Loucy (cell line): Measurements from ENCODE around the gene ICOSLG.

Source experiments
- H2AFZ ChIP-seq: fragments of 200-600 bp; sonication (generic); 2 replicates; pipeline ENCODE4 v1.6.0; 2016; ENCODE audit warnings: antibody characterized with exemption, mild to moderate bottlenecking, low read length, moderate library complexity
- H3F3A ChIP-seq: fragments of 200-600 bp; 2 replicates; pipeline ENCODE4 v1.6.0; 2016; ENCODE audit warnings: antibody characterized with exemption, low read depth, mild to moderate bottlenecking
- H3K27me3 ChIP-seq: fragments of 200-600 bp; sonication (generic); 2 replicates; pipeline ENCODE4 v1.6.1; 2014; ENCODE audit warnings: low read length, mild to moderate bottlenecking; ENCODE audit not compliant: insufficient read depth, poor library complexity, severe bottlenecking
- H3K36me3 ChIP-seq: fragments of 200-600 bp; sonication (generic); 2 replicates; pipeline ENCODE4 v1.6.1; 2016; ENCODE audit warnings: low read length; ENCODE audit not compliant: insufficient read depth
- H3K4me1 ChIP-seq: fragments of 200-600 bp; sonication (generic); 2 replicates; pipeline ENCODE4 v1.5.1; 2014; ENCODE audit warnings: low read length, mild to moderate bottlenecking; ENCODE audit not compliant: insufficient read depth, poor library complexity, severe bottlenecking
- H3K4me2 ChIP-seq: fragments of 200-600 bp; sonication (generic); 2 replicates; pipeline ENCODE4 v1.6.0; 2014; ENCODE audit warnings: antibody characterized with exemption, low read length, low read depth, mild to moderate bottlenecking; ENCODE audit not compliant: poor library complexity, severe bottlenecking
- H3K4me3 ChIP-seq: fragments of 200-600 bp; sonication (generic); 2 replicates; pipeline ENCODE4 v1.5.1; 2014; ENCODE audit warnings: low read length, mild to moderate bottlenecking, mixed read lengths; ENCODE audit not compliant: poor library complexity, severe bottlenecking
- H3K79me2 ChIP-seq: fragments of 200-600 bp; sonication (generic); 2 replicates; pipeline ENCODE4 v1.6.1; 2014; ENCODE audit warnings: low read length; ENCODE audit not compliant: insufficient read depth
- H3K9ac ChIP-seq: fragments of 200-600 bp; sonication (generic); 2 replicates; pipeline ENCODE4 v1.6.0; 2014; ENCODE audit warnings: mild to moderate bottlenecking, low read depth, low read length, moderate library complexity; ENCODE audit not compliant: poor library complexity, severe bottlenecking
- H3K9me2 ChIP-seq: fragments of 200-600 bp; sonication (generic); replicated peaks from 2 replicates; pipeline ENCODE4 v1.6.1; 2016; ENCODE audit warnings: low read depth, low read length, mixed read lengths
- H3K9me3 ChIP-seq: fragments of 200-600 bp; sonication (generic); 2 replicates; pipeline ENCODE4 v1.6.1; 2014; ENCODE audit warnings: mild to moderate bottlenecking, antibody characterized with exemption, low read length, low read depth; ENCODE audit not compliant: insufficient read depth
- H4K20me1 ChIP-seq: fragments of 200-600 bp; sonication (generic); 2 replicates; pipeline ENCODE4 v1.6.0; 2014; ENCODE audit warnings: antibody characterized with exemption, low read length, mild to moderate bottlenecking; ENCODE audit not compliant: insufficient read depth, poor library complexity, severe bottlenecking
- EZH2phosphoT487 ChIP-seq: fragments of 200-600 bp; IDR thresholded peaks from 2 replicates; pipeline ENCODE4 v1.6.1; 2018; ENCODE audit warnings: antibody characterized with exemption, mild to moderate bottlenecking, moderate library complexity, borderline replicate concordance
- TF ChIP-seq, protein P1 (sequence below): fragments of 200-600 bp; sonication (generic); conservative IDR thresholded peaks from 2 replicates; pipeline ENCODE4 v1.5.1; 2014; ENCODE audit warnings: mild to moderate bottlenecking, antibody characterized with exemption, low read length

The ICOSLG gene

DNA sequence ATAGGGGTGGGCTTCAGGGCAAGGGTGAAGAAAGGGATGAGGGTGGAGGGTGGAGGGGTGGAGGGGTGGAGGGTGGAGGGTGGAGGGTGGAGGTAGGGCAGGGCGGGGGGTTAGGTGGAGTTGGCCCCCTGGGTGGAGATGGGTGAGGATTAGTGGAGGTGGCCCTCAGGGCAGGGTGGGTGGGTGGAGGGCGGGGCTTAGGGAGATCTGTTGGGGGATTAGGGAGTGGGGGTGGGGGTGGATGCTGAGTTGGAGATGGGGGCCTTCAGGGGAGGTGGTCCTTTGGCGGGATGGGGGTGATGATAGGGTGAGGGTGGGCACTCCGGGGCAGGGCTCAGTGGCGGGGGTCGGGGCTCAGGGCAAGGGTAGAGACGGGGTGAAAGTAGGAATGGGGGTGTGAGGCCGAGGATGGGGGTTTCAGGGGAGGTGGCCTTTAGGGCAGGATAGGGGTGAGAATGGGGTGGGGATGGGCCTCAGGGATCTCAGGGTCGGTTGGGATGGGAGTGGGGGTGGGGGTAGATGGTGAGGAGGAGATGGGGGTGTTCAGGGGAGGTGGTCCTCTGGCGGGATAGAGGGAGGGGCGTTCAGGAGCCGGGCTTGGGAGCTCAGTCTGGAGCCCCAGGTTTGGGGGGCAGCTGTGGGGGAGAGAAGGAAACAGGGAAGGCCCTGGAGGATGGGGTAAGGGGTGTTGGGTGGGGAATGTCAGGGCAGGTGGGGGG is 21.8 kb upstream of the ICOSLG start:
- Histone ChIP-seq H3F3A (no peaks in the 10 kb centered on the region), H3K4me2 (no peak overlapping the region), H3K9me2 (no peaks in the 10 kb centered on the region), H2AFZ (no peak overlapping the region), H3K9me3 (no peaks in the 10 kb centered on the region), H3K9ac (no peak overlapping the region), H4K20me1 (no peaks in the 10 kb centered on the region), H3K4me3 (no peak overlapping the region), H3K27me3 (no peaks in the 10 kb centered on the region), H3K79me2 (no peaks in the 10 kb centered on the region), H3K4me1 (no peaks in the 10 kb centered on the region), H3K36me3 (no peaks in the 10 kb centered on the region)
- TF ChIP-seq EZH2phosphoT487, result no peak
- TF ChIP-seq, protein P1, sequence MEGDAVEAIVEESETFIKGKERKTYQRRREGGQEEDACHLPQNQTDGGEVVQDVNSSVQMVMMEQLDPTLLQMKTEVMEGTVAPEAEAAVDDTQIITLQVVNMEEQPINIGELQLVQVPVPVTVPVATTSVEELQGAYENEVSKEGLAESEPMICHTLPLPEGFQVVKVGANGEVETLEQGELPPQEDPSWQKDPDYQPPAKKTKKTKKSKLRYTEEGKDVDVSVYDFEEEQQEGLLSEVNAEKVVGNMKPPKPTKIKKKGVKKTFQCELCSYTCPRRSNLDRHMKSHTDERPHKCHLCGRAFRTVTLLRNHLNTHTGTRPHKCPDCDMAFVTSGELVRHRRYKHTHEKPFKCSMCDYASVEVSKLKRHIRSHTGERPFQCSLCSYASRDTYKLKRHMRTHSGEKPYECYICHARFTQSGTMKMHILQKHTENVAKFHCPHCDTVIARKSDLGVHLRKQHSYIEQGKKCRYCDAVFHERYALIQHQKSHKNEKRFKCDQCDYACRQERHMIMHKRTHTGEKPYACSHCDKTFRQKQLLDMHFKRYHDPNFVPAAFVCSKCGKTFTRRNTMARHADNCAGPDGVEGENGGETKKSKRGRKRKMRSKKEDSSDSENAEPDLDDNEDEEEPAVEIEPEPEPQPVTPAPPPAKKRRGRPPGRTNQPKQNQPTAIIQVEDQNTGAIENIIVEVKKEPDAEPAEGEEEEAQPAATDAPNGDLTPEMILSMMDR, result no peak

DNA sequence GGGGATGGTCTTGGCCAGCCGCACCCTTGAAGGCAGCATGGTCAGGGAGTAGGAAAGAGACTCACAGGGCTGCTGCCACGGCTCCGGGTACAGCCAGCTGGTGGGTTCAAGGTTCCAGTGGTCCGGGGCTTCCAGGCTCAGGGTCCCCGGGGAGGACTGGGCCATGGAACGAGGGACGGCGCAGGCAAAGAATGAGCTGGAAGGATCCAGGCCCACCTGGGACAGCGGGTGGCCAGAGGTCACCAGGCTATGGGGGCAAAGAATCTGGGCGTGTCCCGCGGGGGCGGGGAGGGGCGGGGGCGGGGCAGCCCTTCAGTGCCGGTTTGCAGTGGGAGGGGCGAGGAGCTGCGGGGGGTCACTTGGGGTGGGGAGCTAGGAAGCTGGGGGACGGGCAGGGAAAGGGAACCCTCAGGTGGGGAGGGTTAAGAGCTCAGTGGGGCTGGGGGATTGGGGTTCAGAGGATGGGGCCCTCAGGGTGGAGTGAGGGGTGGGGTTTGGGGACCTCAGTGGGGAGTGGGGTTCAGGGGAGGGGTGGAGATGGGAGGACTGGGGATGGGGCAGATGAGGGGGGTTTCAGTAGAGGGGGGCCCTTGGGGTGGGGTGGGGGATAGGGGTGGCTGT is 21.0 kb upstream of the ICOSLG start, which contains the start of gene DNMT3L:
TSS of gene DNMT3L (minus strand) at position 223 of the 621 bp plus-strand sequence. CDS start 638 bp downstream, outside the sequence.
- Histone ChIP-seq H3K9me3 (no peaks in the 10 kb centered on the region), H4K20me1 (no peaks in the 10 kb centered on the region), H3F3A (no peaks in the 10 kb centered on the region), H3K4me2 (no peak within 1 kb of the TSS), H3K36me3 (no peaks in the 10 kb centered on the region), H3K9ac (no peak within 1 kb of the TSS), H3K4me3 (no peak within 1 kb of the TSS), H2AFZ (no peak within 1 kb of the TSS), H3K9me2 (no peaks in the 10 kb centered on the region), H3K27me3 (no peaks in the 10 kb centered on the region), H3K4me1 (no peaks in the 10 kb centered on the region), H3K79me2 (no peaks in the 10 kb centered on the region)
- TF ChIP-seq EZH2phosphoT487, result no peak
- TF ChIP-seq, protein P1, result no peak

DNA sequence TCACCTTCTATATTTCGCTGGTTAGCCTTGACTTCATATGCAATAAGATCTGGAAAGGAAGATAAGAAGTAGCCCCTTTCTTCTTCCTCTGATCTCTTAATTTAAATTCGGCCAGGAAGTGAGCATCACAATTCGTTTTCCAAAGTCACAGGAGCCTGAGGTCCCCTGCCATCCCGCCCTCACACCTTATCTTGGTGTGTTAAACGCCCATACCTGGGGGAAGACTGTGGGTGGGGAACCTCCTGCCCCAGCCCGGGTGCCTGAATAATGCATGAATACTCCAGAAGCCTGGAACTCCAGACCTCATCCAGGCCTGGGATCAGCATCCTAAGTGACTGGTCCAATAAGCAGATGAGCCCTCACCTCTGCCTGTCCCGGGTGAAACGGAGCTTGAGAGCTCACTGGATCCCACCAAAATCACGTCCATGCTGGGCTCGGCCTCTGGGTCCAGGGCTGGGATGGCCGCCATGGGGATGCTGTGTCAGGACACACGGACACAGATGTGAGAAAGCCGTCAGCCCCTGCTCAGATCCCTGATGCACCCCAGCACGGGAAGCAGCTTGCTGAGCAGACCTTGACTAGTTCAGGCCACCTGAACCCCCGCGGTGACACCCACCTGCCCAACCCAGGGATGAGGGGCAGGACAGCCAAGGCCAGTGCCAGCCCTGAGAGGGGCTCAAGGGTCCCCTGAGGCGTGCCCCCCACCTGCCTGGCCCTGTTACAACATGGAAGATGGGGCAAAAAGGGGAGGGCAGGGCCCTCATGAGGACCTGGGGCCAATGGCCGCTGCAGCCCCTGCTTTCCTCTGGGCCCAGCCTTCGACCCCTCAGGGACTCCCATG is 20.3 kb upstream of the ICOSLG start:
- H3K4me3 ChIP-seq, result no peak overlapping the region
- H3K4me1 ChIP-seq, result no peaks in the 10 kb centered on the region
- H2AFZ ChIP-seq, result no peak overlapping the region
- H4K20me1 ChIP-seq, result no peaks in the 10 kb centered on the region
- no peaks in the 10 kb centered on the region for H3K9me3 ChIP-seq
- no peaks in the 10 kb centered on the region for H3F3A ChIP-seq
- no peak overlapping the region for H3K4me2 ChIP-seq
- TF ChIP-seq, protein P1, result no peak
- TF ChIP-seq EZH2phosphoT487, result no peak
- H3K27me3 ChIP-seq, result no peaks in the 10 kb centered on the region
- H3K79me2 ChIP-seq, result no peaks in the 10 kb centered on the region
- H3K36me3 ChIP-seq, result no peaks in the 10 kb centered on the region
- H3K9me2 ChIP-seq, result no peaks in the 10 kb centered on the region
- no peak overlapping the region for H3K9ac ChIP-seq
